HG02623 (cell line): ENCODE results near the gene RIN3.
A peak's percentile ranks its signal among the peaks of the same experiment; 100 is the strongest.

ENCODE experiments used
- ATAC-seq: cut with Tn5 transposase; IDR thresholded peaks from one replicate; pipeline ENCODE4 v1.9.1; 2021; ENCODE audit warnings: moderate library complexity; ENCODE audit not compliant: unreplicated experiment

RIN3 gene

DNA sequence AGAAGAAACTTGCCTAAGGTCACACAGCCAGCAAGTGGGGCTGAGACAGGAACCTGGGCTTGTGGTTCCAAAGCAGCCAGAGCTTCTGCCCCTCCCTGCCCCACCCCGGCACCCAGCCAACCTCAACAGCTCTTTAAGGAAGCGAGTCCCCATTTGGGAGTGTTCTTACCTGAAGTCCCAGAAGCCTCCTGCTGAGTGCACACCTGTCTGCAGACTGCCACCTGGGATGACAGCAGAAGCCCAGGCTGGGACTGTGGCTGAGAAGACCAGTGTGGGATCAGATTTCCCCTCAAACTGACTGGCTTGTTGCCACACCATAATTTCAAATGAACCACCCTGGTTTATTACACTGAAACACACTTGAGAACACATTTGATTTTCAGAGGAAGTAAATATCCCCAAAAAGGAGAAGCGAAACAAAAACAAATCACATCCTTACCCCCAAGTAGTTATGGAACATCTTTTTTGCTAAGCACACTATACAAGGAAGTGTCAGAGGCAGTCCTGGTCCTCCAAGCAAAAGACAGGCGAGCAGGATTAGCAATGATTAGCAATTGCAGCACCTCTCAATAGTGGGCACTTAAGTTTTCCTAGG is 6.3 kb upstream of the RIN3 start:
- peak; percentile 52 for ATAC-seq

DNA sequence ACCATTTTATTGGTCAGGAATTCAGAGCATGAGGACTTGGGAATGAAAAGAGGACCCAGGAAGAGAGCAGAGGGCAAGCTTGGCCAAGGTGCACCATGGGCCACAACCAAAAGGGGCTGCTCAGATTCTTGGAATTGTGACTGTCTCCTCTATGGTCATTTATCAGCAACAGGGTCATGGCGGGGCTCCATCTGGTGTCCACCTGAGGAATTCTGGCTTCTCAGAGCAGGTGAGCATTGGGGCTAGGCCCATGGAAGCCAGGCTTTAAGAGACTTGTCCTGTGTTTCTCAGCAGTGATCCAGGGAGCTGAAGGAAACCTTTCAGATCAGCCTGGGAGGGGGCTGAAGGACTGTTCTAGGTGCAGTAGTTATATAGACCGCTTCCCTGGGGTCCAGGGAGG is 2.6 kb upstream of the RIN3 start:
- ATAC-seq = no peak

- no peak for ATAC-seq
Observed at GRCh38 chr14:92511453-92512238, 1.9 kb upstream of the RIN3 start.

DNA sequence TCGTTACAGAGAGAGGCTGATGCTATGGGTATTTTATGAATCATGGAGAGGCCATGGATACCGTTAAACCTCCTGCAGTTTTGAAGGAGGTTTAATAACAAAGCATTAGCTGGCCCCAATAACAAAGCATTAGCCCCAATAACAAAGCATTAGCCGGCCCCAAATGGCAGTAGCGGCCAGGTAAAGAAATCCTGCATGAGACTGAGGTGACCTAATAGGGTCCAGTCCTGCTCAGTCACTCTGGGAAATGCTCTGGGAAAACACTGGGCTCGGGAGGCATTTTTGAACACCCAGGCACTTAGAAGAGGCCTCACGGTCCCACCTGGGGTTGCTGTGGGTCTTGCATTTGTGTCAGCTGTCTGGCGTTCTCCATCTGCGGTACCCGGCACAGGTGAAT is 776 bp upstream of the RIN3 start:
- ATAC-seq = no peak

DNA sequence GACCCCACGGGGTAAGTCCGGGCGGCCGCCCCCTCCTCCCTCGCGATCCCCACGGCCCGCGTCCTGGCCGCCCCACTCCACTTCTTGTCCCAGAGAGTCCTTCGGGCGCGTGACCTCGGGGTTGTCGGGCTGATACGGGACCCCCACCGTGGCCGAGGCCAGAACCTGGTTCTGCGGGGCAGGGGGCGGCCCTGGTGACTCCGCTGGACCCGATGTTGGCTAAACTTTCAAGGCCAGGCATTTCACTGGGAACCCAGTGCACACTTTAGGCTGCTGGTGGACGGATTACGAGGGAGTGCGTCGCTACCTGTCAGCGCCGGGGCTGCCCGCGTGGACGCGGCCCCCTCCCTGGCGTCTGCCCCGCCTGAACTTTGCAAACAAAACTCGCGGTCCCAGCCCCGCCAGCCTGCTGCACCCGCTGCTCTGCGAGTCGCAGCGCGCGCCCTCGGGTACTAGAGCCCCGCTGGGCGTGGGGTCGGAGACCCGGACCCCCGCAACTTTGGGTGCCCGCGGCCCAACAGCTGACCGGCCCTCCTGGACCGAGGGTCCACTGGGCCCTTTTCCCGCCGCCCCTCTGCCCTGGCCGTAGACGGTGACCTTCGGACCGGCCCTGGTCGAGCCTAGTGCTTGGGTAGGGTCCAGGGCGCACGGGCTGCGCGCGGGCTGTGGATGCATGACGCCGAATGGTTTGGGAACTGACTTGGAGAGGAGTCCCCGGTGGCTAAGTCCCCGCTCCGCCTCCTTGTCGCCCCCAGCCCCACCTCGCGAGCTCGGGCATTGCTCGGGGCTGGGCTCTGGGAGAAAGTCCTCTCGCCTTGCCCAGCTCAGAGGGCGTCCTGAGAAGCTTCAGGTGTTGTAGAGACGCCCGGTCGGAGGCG is 624 bp downstream of the RIN3 start:
- peak; percentile 28 for ATAC-seq

- ATAC-seq = no peak
Observed at GRCh38 chr14:92514844-92515514, 1.4 kb downstream of the RIN3 start.

DNA sequence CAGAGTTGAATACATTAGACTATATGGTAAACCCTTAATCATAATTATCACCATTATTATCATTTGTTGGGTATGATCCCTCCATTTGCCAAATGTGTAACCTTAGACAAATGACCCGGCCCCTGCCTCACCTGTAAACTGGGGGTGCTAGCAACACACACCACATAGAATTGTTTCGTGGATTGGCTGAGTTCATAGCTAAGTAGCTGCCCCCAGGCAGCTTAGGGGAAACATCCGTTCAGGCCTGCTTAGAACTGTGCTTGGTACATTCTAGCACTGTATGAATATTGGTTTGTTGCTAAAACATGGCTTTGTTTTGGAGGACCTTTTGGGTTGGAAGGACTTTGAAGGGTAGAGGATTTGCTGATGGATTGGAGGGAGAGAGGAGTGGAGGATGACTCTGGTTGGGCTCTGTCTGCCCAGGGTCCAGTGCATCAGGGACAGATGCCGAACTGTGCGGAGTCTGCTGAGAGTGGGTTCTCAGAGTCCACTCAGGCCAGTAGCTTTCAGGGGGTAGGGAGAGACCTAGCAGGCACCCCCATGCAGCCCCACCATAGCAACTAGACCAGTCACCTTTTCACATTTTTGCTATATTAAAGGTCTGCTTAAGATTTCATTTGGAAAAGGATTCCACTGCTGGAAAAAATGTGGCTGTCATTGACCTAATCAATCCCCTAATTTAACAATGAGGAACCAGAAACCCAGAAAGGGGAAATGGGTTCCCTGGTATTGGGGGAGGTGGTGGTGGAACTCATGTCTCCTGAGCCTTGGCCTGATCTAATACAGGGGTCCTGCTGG is 2.2 kb downstream of the RIN3 start:
- no peak for ATAC-seq

DNA sequence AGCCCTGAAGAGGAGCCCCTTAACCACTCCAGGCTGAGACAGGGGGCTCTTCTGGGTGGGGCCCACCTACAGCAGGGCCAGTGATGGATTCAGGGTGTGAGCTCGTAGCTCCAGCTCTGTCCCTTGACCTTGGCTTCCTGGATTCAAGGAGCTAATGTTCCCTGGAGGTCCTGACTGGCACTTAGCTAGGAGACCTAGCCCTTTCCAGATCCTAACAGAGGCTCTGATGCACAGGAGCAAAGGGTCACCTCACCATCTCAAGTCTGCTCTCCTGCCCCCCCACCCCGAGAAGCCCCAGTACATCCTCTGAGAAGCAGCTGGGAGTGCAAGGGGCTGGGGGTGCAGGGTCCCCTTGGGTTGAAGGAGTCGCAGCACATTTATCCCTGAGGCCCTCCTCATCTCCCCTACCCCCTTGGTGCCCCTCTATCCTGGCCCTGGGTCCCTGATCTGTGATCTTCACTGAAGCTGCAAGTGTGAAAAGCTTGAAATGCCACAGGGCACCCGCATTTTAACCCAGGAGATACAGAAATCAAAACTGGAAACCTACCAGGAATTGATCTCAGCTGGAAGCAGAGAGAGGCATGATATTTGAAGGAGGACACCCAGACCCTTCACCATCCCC is 2.9 kb downstream of the RIN3 start:
- no peak for ATAC-seq

- ATAC-seq = no peak
Observed at GRCh38 chr14:92516966-92517506, 3.5 kb downstream of the RIN3 start.

GRCh38 chr14:92517761-92518160 is 4.2 kb downstream of the RIN3 start:
- ATAC-seq = no peak

DNA sequence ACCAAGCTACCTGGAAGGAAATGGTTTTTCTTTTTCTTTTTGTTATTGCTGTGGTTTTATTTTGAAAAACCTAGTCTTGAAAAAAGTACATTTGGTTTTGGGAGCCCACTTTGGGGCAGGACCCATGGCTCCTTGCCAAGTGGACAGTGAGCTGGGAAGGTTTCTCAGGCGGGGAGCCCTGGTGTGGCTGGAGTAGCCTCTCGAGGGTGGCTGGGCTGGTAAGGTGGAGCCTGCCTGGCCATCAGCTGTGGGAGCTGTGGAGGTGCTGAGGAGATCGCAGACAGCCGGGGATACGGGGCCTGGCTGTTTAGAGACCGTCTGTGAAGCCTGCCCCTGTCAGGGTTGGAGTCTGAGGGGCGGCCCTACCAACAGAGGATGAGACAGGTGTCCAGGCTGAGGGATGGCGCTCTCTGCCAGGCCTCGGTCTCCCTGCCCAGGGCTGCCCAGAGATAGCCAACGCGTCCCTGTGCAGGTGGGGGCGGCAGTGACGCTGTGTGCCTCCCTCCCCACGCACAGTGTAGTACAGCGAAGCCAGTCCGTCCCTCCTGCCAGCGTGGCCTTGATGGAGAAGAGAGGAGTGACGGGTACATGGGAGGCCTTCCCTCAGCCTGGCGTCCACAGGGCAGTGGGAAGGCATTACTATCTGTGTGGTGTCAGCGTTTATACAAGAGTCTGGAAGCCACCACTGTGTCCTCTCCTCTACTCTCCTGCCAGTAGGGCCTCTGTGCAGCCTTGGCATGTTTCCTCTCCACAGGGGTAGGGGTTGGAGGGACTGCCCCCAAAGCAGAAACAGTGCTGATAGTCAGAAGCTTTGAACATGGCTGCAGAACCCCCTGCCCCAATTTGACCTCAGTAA is 5.9 kb downstream of the RIN3 start:
- ATAC-seq = no peak

DNA sequence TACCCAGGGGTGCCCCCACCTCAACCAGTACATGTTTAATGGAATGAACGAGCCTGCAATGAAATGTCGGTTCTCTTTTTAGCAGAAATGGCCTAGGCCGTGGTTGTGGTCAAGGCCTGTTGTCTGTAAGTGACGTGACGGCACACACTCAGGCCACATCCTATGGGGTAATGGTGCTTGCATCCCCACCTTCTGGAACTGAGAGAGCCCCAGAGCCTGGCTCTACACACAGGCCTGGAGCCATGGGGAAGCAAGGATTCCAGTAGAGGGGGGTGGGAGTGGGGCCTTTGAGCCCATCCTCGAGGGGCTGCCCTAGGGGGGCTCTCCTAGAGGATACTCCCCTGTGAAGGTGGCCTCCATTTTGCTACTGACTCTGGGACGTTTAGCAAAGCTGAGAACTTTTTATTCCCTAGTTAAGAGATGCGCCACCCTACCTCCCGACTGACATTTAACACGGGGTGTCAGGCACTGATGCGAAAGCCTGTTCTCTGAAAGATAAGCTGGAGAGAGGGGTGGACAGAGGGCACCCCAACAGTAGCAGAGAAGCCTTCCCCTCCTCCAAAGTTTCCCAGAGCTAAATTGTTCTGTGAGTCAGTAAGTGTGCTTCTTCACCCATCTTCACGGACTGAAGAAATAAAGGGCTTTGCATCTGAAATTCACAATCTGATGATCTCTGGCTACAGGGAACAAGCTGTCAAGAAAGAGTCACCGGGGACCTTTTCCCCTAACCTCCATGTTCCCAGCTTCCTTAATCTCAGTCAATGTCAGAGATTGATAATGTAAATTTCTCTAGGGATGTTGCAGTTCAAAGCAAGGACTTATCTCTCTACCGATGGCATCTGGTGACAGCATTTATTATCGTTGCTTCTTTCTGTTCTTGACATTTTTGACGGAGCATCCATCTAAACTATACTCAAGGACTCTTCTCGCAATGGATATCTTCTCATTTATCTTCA is 6.8 kb downstream of the RIN3 start:
- ATAC-seq = no peak

DNA sequence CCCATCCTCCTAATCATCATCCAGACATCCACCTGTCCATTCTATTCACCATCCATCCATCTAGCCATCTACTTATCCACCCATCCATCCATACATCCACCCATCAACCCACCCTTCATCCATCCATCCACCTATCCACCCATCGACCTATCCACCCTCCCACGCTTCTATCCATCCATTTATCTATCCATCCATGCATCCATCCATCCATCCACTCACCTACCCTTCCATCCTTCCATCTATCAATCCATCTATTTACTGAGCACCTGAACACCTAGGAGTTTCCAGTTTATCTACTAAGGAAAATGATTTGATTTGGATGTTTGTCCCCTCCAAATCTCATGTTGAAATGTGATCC is 7.5 kb downstream of the RIN3 start:
- no peak for ATAC-seq

DNA sequence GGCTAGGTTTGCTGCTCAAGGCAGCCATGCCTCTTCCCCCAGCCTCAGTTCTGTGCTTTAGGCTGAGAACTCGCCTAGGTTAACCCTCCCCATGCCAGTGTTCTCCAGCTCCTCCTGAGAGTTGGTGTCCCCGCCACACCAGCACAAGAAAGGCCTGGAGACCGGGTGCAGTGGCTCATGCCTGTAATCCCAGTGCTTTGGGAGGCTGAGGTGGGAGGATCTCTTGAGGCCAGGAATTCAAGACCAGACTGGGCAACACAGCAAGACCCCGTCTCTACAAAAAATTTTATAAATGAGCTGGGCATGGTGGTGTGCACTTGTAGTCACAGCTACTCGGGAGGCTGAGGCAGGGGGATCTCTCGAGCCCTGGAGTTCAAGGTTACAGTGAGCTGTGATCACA is 10.2 kb downstream of the RIN3 start:
- ATAC-seq = no peak

DNA sequence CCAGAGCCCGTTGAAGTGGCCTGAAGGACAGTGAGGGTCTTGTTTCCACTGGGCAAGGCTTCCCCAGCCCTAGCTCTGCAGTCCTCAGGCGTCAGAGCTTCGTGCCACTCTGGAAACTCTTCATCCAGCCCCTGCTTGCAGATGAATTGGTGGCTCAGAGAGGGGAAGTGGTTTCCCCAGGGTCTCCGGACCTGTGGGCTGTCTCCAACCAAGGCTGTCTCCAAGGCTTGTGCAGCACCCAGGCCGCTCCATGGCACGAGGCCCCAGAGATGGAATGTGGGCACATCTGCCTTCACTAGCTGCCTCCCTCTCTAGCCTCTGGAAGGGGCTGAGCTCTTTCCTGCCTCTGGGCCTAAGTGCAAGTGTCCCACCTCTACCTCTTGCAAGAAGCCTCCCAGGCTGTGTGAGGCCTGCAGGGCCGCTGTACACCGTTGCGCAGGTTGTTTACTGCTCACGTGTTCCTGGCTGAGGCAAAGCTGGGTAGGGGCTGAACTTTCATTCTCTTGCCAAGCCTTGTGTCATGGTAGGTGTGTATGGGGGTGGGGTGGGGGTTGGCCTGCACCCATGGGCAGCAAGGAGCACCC is 11.1 kb downstream of the RIN3 start:
- ATAC-seq = no peak

- ATAC-seq = no peak
Observed at GRCh38 chr14:92525322-92526095, 11.9 kb downstream of the RIN3 start.

DNA sequence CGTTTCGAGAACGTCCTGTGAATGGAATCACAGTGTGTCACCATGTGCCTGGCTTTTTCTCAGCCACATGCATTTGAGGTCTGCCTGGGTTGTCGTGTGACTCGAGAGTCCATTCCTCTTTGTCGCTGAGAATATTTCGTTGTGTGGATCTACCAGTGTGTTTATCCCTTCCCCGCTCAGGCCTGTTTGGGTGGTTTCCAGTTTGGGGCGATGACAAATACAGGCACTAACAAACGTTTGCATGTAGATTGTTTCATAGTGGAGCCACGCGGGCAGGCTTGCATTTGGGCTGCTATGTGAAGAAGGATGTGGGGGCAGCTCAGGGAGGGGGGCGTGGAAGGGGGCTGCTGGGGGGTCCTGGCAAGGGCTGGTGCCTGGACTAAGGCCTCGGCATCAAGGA is 14.1 kb downstream of the RIN3 start:
- ATAC-seq = no peak
